ENCODE data around the gene DISC1.

DNA sequence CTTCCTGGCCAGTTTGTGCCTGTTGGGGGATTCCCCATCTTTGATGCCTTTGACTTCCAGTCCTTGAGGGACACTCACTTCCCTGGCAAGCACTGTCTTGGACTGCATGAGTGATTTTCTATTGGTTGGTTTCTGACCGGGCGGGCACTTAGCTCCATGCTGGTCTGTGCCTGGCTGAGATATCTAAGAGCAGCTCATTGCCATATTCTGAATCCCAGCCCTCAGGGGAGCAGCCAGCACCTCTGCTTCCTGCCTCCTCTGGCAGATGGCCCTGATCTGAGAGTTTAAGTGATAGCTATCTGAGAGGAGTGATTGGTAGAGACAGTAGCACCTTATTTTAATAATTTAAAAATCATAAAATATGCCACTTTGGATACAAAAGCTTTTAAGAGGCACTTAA is 52.5 kb downstream of the DISC1 start:
- TF ChIP-seq, protein P1, sequence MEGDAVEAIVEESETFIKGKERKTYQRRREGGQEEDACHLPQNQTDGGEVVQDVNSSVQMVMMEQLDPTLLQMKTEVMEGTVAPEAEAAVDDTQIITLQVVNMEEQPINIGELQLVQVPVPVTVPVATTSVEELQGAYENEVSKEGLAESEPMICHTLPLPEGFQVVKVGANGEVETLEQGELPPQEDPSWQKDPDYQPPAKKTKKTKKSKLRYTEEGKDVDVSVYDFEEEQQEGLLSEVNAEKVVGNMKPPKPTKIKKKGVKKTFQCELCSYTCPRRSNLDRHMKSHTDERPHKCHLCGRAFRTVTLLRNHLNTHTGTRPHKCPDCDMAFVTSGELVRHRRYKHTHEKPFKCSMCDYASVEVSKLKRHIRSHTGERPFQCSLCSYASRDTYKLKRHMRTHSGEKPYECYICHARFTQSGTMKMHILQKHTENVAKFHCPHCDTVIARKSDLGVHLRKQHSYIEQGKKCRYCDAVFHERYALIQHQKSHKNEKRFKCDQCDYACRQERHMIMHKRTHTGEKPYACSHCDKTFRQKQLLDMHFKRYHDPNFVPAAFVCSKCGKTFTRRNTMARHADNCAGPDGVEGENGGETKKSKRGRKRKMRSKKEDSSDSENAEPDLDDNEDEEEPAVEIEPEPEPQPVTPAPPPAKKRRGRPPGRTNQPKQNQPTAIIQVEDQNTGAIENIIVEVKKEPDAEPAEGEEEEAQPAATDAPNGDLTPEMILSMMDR (IDR thresholded peaks at IDR 0.05; ENCODE audit: poor library complexity, severe bottlenecking): no peak
- TF ChIP-seq EZH2 (IDR thresholded peaks at IDR 0.05; ENCODE audit: borderline replicate concordance, insufficient read depth, low read length, poor library complexity, severe bottlenecking) (no peak), SMC3 (conservative IDR thresholded peaks at IDR 0.05; ENCODE audit: poor library complexity) (no peak), TAF1 (IDR thresholded peaks at IDR 0.05; ENCODE audit: low read depth) (no peak), MXI1 (conservative IDR thresholded peaks at IDR 0.05; ENCODE audit: poor library complexity, severe bottlenecking) (no peak), POLR2AphosphoS5 (IDR thresholded peaks at IDR 0.05) (no peak), RAD21 (conservative IDR thresholded peaks at IDR 0.05) (no peak), EP300 (conservative IDR thresholded peaks at IDR 0.05; ENCODE audit: poor library complexity, severe bottlenecking) (no peak)

Data from neural cell (in vitro differentiated cells).